ENCODE data around the gene RHOF. TPM values are rescaled to one million over a fixed set of nuclear protein-coding genes. Genes with fewer than 3 reads are reported as not detected.
A peak's percentile ranks its signal among the peaks of the same experiment; 100 is the strongest.

Gene RHOF
- total RNA-seq, 2 experiments from 2014 or later = 136 to 141 TPM

GRCh38 chr12:121779422-121779895, 14.0 kb downstream of the RHOF start:
- Mint-ChIP-seq H3K27ac (peak overlapping the region; percentile 71), H3K36me3 (peaks cover 30% of the 10 kb centered on the region), H3K27me3 (no peaks in the 10 kb centered on the region), H3K4me1 (ENCODE audit: low read depth) (peaks cover 46% of the 10 kb centered on the region), H3K9me3 (no peaks in the 10 kb centered on the region), H3K4me3 (no peak overlapping the region)
- CTCF ChIA-PET = interaction anchor here (2.0 to 14.7 kb wide), 3 partner anchors 8 to 33 kb away, joined by 4 to 417 read pairs (median 19); partner anchors contain the start of gene RHOF
- intact Hi-C loops (cut with micrococcal nuclease) = loop anchor here (5.0 kb wide), 1 partner anchor 33 kb away; no protein-coding TSS in a partner anchor
- DNase-seq = no peak
- POLR2A ChIA-PET = interaction anchor here (7.3 kb wide), 1 partner anchor 14 kb away, joined by 127 read pairs; the partner anchor contains the start of gene RHOF

DNA sequence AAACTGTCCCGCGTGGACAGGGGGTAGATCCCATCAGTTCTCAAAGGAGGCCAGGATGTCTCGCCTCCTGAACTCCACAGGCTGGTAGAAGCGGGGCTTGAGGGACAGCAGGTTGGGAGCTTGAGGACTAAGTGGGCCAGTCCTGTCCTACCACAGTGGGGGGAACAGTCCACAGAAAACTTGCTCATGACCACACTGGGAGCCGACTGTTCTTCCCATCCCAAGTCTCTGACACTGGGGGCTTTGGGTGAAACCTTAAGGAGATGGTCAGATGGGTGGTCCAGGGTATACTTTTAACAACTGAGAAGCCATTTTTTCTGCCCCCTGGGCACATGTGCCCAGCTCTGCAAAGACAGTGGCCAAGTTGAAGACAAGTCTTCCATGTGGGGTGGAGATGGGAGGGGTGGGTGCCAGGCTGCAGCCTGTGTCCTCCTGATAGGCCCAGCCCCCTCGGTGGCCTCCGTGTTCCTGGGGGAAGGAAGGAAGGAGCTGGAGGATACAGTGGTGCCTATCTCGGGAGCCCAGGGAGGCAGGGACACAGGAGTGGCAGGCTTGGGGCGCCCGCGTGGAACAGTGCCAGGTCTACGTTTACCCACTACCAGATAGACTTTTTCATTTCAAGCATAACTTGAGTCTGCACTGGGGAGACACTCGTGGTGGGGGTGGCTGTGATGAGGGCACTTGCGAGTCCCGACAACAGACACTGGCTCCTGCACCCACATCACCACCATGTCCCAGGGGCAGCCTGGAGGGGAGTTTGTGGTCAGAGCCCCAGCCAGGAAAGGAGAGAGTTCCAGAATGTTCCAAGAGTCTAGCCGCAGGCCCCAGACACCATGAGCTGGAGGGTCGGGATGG, 14.7 kb downstream of the RHOF start:
- intact Hi-C loops (cut with micrococcal nuclease) = loop anchor here (5.0 kb wide), 1 partner anchor 34 kb away; no protein-coding TSS in a partner anchor
- H3K36me3 Mint-ChIP-seq = peaks cover 28% of the 10 kb centered on the region
- H3K9me3 Mint-ChIP-seq = no peaks in the 10 kb centered on the region
- no peak overlapping the region for H3K4me3 Mint-ChIP-seq
- ChIA-PET POLR2A (interaction anchor here (7.3 kb wide), 1 partner anchor 15 kb away, joined by 127 read pairs; the partner anchor contains the start of gene RHOF), CTCF (interaction anchor here (1.1 to 14.7 kb wide), 5 partner anchors 9 to 110 kb away, joined by 4 to 417 read pairs (median 4); partner anchors contain the start of genes PSMD9 and RHOF)
- peak overlapping the region; percentile 71 for H3K27ac Mint-ChIP-seq
- H3K27me3 Mint-ChIP-seq = no peaks in the 10 kb centered on the region
- H3K4me1 Mint-ChIP-seq (ENCODE audit: low read depth) = peaks cover 39% of the 10 kb centered on the region
- DNase-seq = peak; percentile 9

DNA sequence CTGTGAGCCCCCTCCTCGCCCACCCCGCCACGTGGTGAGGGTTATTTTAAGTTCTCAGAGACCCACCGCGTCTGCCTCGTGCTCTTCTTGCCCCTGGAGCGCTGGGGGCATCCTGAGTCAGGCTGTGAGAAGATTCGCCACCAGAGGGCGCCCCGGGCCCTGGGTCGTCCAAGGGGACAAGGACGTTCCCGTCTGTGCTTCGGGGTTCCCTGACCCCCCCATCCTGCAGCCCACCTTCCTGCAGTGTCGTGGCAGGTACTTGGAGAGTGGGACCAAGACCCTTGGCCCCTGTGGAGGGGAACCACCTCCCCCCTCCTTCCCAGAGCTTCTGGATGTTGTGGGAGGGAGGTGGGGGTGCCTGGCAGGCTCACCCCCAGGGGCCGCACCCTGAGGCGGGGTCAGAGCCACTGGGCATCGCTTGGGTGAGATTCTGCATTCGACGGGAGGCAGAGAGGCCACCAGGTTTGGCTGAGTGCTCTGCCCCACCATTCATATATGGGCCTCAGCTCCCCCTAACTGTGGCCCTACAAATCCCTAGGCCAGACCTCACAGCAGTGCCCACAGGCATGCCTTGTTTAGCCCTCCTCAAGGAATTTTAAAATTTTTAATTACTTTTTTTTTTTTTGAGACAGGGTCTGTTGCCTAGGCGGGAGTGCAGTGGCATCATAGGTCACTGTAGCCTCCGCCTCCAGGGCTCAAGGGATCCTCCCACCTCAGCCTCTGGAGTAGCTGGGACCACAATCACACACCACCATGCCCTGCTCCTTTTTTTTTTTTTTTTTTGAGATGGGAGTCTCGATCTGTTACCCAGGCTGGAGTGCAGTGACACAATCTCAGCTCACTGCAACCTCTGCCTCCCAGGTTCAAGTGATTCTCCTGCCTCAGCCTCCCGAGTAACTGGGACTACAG, 17.0 kb downstream of the RHOF start:
- CTCF ChIA-PET = interaction anchor here (0.6 to 14.7 kb wide), 12 partner anchors 9 to 99 kb away, joined by 3 to 417 read pairs (median 4); partner anchors contain the start of gene RHOF
- POLR2A ChIA-PET = interaction anchor here (0.6 to 1.5 kb wide), 2 partner anchors 18 to 1403 kb away, joined by 3 to 13 read pairs; partner anchors contain the start of gene RHOF
- peak overlapping the region; percentile 64 for H3K27ac Mint-ChIP-seq

GRCh38 chr12:121775501-121775900, 18.0 kb downstream of the RHOF start:
- no peak for DNase-seq
- Mint-ChIP-seq H3K27me3 (no peaks in the 10 kb centered on the region), H3K36me3 (peaks cover 11% of the 10 kb centered on the region), H3K4me3 (no peak overlapping the region), H3K4me1 (ENCODE audit: low read depth) (peaks cover 14% of the 10 kb centered on the region), H3K9me3 (no peaks in the 10 kb centered on the region), H3K27ac (no peak overlapping the region)
- ChIA-PET CTCF (interaction anchor here (1.2 to 14.7 kb wide), 6 partner anchors 12 to 113 kb away, joined by 3 to 417 read pairs (median 26); partner anchors contain the start of genes PSMD9 and RHOF), POLR2A (interaction anchor here (1.2 to 2.3 kb wide), 2 partner anchors 19 to 36 kb away, joined by 5 to 6 read pairs; partner anchors contain the start of gene RHOF)
- intact Hi-C loops (cut with micrococcal nuclease) = loop anchor here (5.0 kb wide), 1 partner anchor 37 kb away; no protein-coding TSS in a partner anchor

More for the DNA sequence above, 17.0 kb downstream of the RHOF start:
- H3K4me1 Mint-ChIP-seq (ENCODE audit: low read depth) = peaks cover 21% of the 10 kb centered on the region
- intact Hi-C loops (cut with micrococcal nuclease) = loop anchor here (1.0 to 5.0 kb wide), 2 partner anchors 18 to 36 kb away; no protein-coding TSS in a partner anchor
- peak; percentile 92 for DNase-seq
- no peaks in the 10 kb centered on the region for H3K27me3 Mint-ChIP-seq
- no peak overlapping the region for H3K4me3 Mint-ChIP-seq
- H3K9me3 Mint-ChIP-seq = no peaks in the 10 kb centered on the region
- H3K36me3 Mint-ChIP-seq = peaks cover 16% of the 10 kb centered on the region

- H3K4me1 Mint-ChIP-seq (ENCODE audit: low read depth) = peaks cover 10% of the 10 kb centered on the region
- H3K4me3 Mint-ChIP-seq = no peak overlapping the region
- peaks cover 8% of the 10 kb centered on the region for H3K36me3 Mint-ChIP-seq
- no peak overlapping the region for H3K27ac Mint-ChIP-seq
- CTCF ChIA-PET = interaction anchor here (1.2 to 14.7 kb wide), 7 partner anchors 13 to 113 kb away, joined by 3 to 417 read pairs (median 21); partner anchors contain the start of genes PSMD9 and RHOF
- H3K9me3 Mint-ChIP-seq = no peaks in the 10 kb centered on the region
- intact Hi-C loops (cut with micrococcal nuclease) = loop anchor here (5.0 kb wide), 2 partner anchors 37 to 63 kb away; partner anchors contain the start of gene TMEM120B
- H3K27me3 Mint-ChIP-seq = no peaks in the 10 kb centered on the region
- POLR2A ChIA-PET = interaction anchor here (1.2 to 2.3 kb wide), 2 partner anchors 19 to 37 kb away, joined by 5 to 6 read pairs; partner anchors contain the start of gene RHOF
- peak; percentile 9 for DNase-seq
Measured at GRCh38 chr12:121774968-121775474, 18.5 kb downstream of the RHOF start.

- H3K27ac Mint-ChIP-seq = peak overlapping the region; percentile 54
- peak; percentile 87 for DNase-seq
- peaks cover 8% of the 10 kb centered on the region for H3K4me1 Mint-ChIP-seq (ENCODE audit: low read depth)
Measured at GRCh38 chr12:121773011-121773777, 20.3 kb downstream of the RHOF start.

DNA sequence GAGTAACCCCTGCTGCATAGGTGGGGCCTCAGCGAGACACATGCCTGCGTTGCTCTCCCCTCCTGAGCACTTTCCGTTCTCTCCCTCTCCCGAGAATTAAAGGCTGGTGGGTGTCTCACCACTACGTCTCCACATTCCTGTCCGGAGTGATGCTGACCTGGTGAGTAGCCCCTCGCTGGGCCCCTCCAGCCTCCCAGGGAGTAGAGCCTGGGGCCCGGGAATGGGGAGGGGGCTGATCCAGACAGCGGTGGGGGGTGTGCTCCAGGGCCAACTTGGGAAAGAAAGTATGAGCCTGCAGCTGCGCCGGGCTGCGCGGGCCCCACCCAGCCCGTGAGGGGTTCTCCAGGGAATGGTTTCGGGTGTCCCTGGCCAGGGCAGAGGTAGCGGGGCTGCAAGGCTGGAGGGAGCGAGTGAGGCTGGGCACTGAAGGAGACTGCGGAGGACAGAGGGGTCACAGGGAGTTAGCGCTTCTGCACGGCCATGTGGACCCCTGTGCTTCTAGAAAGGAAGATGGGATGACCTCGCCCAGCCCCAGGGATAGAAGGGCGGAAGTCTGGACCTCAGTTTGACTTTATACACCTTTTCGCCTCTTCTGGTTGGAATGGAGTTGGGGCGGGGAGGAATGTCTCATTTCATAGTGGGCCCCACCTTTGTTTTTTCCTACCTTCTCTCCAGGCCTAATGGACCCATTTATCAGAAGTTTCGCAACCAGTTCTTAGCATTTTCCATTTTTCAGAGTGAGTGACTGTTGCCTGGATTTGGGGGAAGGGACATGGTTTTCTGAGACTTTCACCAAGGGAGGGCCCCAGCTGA, 22.5 kb downstream of the RHOF start:
- no peak overlapping the region for H3K4me3 Mint-ChIP-seq
- POLR2A ChIA-PET = no interaction called here
- H3K27ac Mint-ChIP-seq = no peak overlapping the region
- no peak for DNase-seq
- H3K36me3 Mint-ChIP-seq = no peaks in the 10 kb centered on the region
- intact Hi-C loops (cut with micrococcal nuclease) = loop anchor here (5.0 kb wide), 1 partner anchor 59 kb away; the partner anchor contains the start of gene TMEM120B
- H3K4me1 Mint-ChIP-seq (ENCODE audit: low read depth) = peaks cover 5% of the 10 kb centered on the region
- H3K27me3 Mint-ChIP-seq = no peaks in the 10 kb centered on the region
- H3K9me3 Mint-ChIP-seq = no peaks in the 10 kb centered on the region
- CTCF ChIA-PET = interaction anchor here (0.7 to 3.7 kb wide), 2 partner anchors 23 to 81 kb away, joined by 4 to 13 read pairs; no protein-coding TSS in a partner anchor

More at GRCh38 chr12:121773011-121773777, 20.3 kb downstream of the RHOF start:
- H3K27me3 Mint-ChIP-seq = no peaks in the 10 kb centered on the region
- intact Hi-C loops (cut with micrococcal nuclease) = loop anchor here (1.0 to 5.0 kb wide), 2 partner anchors 61 to 76 kb away; partner anchors contain the start of gene TMEM120B
- H3K36me3 Mint-ChIP-seq = no peaks in the 10 kb centered on the region
- H3K9me3 Mint-ChIP-seq = no peaks in the 10 kb centered on the region
- no peak overlapping the region for H3K4me3 Mint-ChIP-seq
- POLR2A ChIA-PET = interaction anchor here (2.3 kb wide), 1 partner anchor 21 kb away, joined by 6 read pairs; the partner anchor contains the start of gene RHOF
- CTCF ChIA-PET = interaction anchor here (0.6 to 14.7 kb wide), 17 partner anchors 10 to 548 kb away, joined by 3 to 417 read pairs (median 4); partner anchors contain the start of genes PSMD9 and RHOF

- no peak for DNase-seq
- CTCF ChIA-PET = interaction anchor here (0.7 kb wide), 1 partner anchor 23 kb away, joined by 3 read pairs; the partner anchor contains the start of gene RHOF
- POLR2A ChIA-PET = no interaction called here
- intact Hi-C loops (cut with micrococcal nuclease) = loop anchor here (5.0 kb wide), 1 partner anchor 58 kb away; the partner anchor contains the start of gene TMEM120B
- H3K27ac Mint-ChIP-seq = no peak overlapping the region
- H3K36me3 Mint-ChIP-seq = no peaks in the 10 kb centered on the region
- H3K4me1 Mint-ChIP-seq (ENCODE audit: low read depth) = peaks cover 5% of the 10 kb centered on the region
- no peaks in the 10 kb centered on the region for H3K9me3 Mint-ChIP-seq
- no peaks in the 10 kb centered on the region for H3K27me3 Mint-ChIP-seq
- no peak overlapping the region for H3K4me3 Mint-ChIP-seq
Measured at GRCh38 chr12:121770388-121770787, 23.1 kb downstream of the RHOF start.

DNA sequence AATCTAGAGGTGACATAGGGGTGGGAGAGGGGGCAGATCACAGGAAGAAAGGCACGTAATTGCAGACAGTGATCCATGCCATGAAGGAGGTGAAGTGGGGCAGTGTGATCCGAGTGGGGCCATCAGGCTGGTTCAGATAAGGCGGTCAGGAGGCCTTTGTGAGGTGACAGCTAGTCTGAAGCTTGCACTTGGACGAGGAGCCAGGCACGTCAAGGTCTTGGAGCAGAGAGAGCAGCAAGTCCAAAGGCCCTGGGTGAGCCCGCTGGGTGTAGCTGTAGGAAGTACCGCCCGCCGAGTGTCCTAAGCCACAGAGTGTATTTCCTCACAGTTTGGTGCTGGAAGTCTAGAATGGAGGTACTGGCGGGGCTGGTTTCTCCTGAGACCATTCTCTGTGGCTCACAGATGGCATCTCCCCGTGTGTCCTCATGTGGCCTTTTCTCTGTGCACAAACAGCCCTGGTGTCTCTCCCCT, 23.6 kb downstream of the RHOF start:
- no peak overlapping the region for H3K27ac Mint-ChIP-seq
- H3K9me3 Mint-ChIP-seq = no peaks in the 10 kb centered on the region
- no peaks in the 10 kb centered on the region for H3K27me3 Mint-ChIP-seq
- no peaks in the 10 kb centered on the region for H3K36me3 Mint-ChIP-seq
- CTCF ChIA-PET = interaction anchor here (0.7 to 1.3 kb wide), 2 partner anchors 24 kb away, joined by 3 to 7 read pairs; partner anchors contain the start of gene RHOF
- intact Hi-C loops (cut with micrococcal nuclease) = loop anchor here (5.0 kb wide), 1 partner anchor 58 kb away; the partner anchor contains the start of gene TMEM120B
- H3K4me3 Mint-ChIP-seq = no peak overlapping the region
- POLR2A ChIA-PET = no interaction called here
- H3K4me1 Mint-ChIP-seq (ENCODE audit: low read depth) = peaks cover 5% of the 10 kb centered on the region
- DNase-seq = no peak

Measured in activated CD4-positive, alpha-beta memory T cell treated with anti-CD3 and anti-CD28 coated beads for 36 hours (primary cell).